Small intestine (tissue), 7 donors: ENCODE results near the gene MAP7. TPM values are rescaled to one million over a fixed set of nuclear protein-coding genes. Genes with fewer than 3 reads are reported as not detected.
"Not testable (repeated sequence)": the region's sequence is repeated elsewhere in the genome, so short reads cannot be mapped to it uniquely, and the experiment has no call there.

Experiments
- DNase-seq, 2 donors: peaks; one replicate each; pipeline versions ENCODE4 v3.0.0 to v3.0.0-alpha.2; 2013
- FAIRE-seq: peaks from 2 replicates; lab custom pipeline; 2012; peaks lifted over from hg19 to GRCh38; lab: Jason Lieb, UNC
- H3K27ac ChIP-seq, 3 donors: one replicate each; pipeline ENCODE4 v1.5.1; 2013; ENCODE audit warnings: low read length in 2 of 3, mild to moderate bottlenecking in 2 of 3, control low read depth in 1 of 3, inconsistent platforms in 1 of 3, low read depth in 1 of 3, moderate library complexity in 1 of 3
- H3K27me3 ChIP-seq, 3 donors: one replicate each; pipeline ENCODE4 v1.6.1; 2013; ENCODE audit warnings: low read length in 3 of 3, inconsistent platforms in 1 of 3; ENCODE audit not compliant: control insufficient read depth in 3 of 3, insufficient read depth in 3 of 3
- H3K36me3 ChIP-seq, 3 donors: one replicate each; pipeline ENCODE4 v1.6.1; 2013; ENCODE audit warnings: low read length in 3 of 3, inconsistent platforms in 1 of 3, low read depth in 1 of 3, mild to moderate bottlenecking in 1 of 3, moderate library complexity in 1 of 3; ENCODE audit not compliant: control insufficient read depth in 3 of 3, insufficient read depth in 2 of 3
- H3K4me1 ChIP-seq, 3 donors: one replicate each; pipeline ENCODE4 v1.6.1; 2013; ENCODE audit warnings: low read length in 2 of 3, inconsistent platforms in 1 of 3, low read depth in 1 of 3, mild to moderate bottlenecking in 1 of 3, moderate library complexity in 1 of 3; ENCODE audit not compliant: control insufficient read depth in 3 of 3, insufficient read depth in 2 of 3
- H3K4me3 ChIP-seq, 3 donors: one replicate each; pipeline ENCODE4 v1.5.1; 2013; ENCODE audit warnings: low read length in 3 of 3, control low read depth in 1 of 3, inconsistent platforms in 1 of 3, low read depth in 1 of 3, mild to moderate bottlenecking in 1 of 3, moderate library complexity in 1 of 3
- H3K9me3 ChIP-seq, 2 donors: one replicate each; pipeline ENCODE4 v1.6.1; 2013; ENCODE audit warnings: low read depth in 1 of 2, low read length in 1 of 2; ENCODE audit not compliant: control insufficient read depth in 2 of 2, insufficient read depth in 1 of 2
- WGBS, 3 donors: extraction: QIAGEN DNeasy Blood & Tissue Kit; methylation state at CpG; one replicate each; pipeline ENCODE4 v1.1.7; 2013; 5-methylcytosine and 5-hydroxymethylcytosine counted together
- polyA plus RNA-seq, 4 donors: library from polyadenylated mRNA; stranded (reverse) in 3 of 4; unstranded in 1 of 4; fragments of 200-250 nt in 3 of 4; fragments of 120-200 nt in 1 of 4; gene quantifications; one replicate each; pipeline versions ENCODE4 v1.2.1 to v1.2.3, GENCODE V29; 2013
- donor health status: healthy with polysubstance abuse.
- donor health status: control.
- donor health status: control.
- donor health status: Bipolar disorder and iron deficiency.
- donor health status: healthy.

Gene MAP7
- polyA plus RNA-seq, 4 donors, result 18.3 to 45.6 (median 21.4) TPM

DNA sequence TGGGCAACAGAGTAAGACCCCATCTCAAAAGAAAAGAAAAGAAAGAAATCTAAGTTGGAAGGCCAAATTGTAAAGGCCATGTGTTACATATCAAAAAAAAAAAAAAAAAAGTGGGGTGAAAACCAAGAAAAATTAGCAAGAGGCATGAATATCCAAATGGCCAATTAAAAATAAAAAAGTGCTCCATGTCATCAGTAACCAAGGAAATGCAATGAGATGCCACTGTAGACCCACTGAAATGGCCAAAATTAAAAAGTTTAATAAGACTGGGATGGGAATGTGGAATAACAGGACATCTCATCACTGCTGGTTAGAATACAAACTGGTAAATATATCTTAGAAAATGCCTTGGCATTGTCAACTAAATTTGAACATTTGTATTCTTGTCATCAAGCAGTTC lies 230.5 kb downstream of the MAP7 start:
- Histone ChIP-seq H3K27ac (no peak overlapping the region), H3K4me3 (no peak overlapping the region), H3K27me3 (no peaks in the 10 kb centered on the region), H3K9me3 (no peaks in the 10 kb centered on the region), H3K4me1 (no peaks in the 10 kb centered on the region), H3K36me3 (no peaks in the 10 kb centered on the region)
- no peak for DNase-seq
- FAIRE-seq, result no peak

DNA sequence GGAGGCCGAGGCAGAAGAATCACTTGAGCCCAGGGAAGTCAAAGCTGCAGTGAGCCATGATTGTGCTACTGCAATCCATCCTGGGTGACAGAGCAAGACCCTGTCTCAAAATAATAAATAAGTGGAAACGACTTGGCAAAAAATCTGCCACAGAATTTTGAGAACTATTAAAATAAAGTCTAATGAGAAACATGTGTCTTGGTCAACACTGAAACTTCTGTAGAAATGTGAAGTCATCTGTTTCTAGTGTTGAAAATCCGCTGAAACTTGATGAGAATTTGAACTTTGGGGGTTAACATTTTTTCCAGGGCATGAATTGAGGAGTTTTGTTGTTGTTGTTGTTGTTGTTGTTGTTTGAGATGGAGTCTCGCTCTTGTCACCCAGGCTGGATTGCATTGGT lies 231.5 kb downstream of the MAP7 start:
- Histone ChIP-seq H3K36me3 (no peaks in the 10 kb centered on the region), H3K27me3 (no peaks in the 10 kb centered on the region), H3K27ac (no peak overlapping the region), H3K4me1 (no peaks in the 10 kb centered on the region), H3K4me3 (no peak overlapping the region), H3K9me3 (no peaks in the 10 kb centered on the region)
- 73 to 83% (median 74%) methylated on average over 4 of the region's 4 CpGs for WGBS, 3 donors
- FAIRE-seq (no peak), DNase-seq (no peak)

- 80 to 84% (median 81%) methylated on average over 6 of the region's 6 CpGs for WGBS, 3 donors
- FAIRE-seq, result no peak
These were observed 232.3 kb downstream of the MAP7 start for GRCh38 chr6:136317971-136318370.

GRCh38 chr6:136317021-136317694 lies 233.1 kb downstream of the MAP7 start:
- Histone ChIP-seq H3K36me3 (no peaks in the 10 kb centered on the region), H3K27me3 (no peaks in the 10 kb centered on the region), H3K4me1 (no peaks in the 10 kb centered on the region), H3K9me3 (no peaks in the 10 kb centered on the region), H3K27ac (no peak overlapping the region), H3K4me3 (no peak overlapping the region)
- FAIRE-seq, result peak; percentile 44
- DNase-seq, result peak; percentile 77 to 78
- WGBS, 3 donors, result 33 to 46% (median 41%) methylated on average over 5 of the region's 5 CpGs

More at GRCh38 chr6:136317971-136318370, 232.3 kb downstream of the MAP7 start:
- no peak for DNase-seq
- Histone ChIP-seq H3K9me3 (no peaks in the 10 kb centered on the region), H3K36me3 (no peaks in the 10 kb centered on the region), H3K4me1 (no peaks in the 10 kb centered on the region), H3K27ac (no peak overlapping the region), H3K4me3 (no peak overlapping the region), H3K27me3 (no peaks in the 10 kb centered on the region)

DNA sequence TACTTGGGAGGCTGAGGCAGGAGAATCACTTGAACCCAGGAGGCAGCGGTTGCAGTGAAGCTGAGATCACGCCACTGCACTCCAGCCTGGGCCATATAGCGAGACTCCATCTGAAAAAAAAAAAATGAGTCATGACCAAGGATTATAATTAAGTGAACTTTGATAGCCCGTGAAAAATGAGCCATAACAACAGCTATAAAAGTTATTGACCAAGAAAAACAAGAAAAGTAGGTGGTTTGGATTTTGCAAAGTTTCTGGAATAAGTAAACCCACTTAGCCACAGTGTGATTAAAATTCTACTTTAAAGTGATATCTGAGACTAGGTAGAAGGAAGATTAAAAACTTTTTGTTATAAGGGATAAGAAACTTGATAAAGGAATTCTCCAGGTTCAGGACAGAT lies 234.6 kb downstream of the MAP7 start:
- Histone ChIP-seq H3K27ac (no peak overlapping the region), H3K27me3 (no peaks in the 10 kb centered on the region), H3K9me3 (no peaks in the 10 kb centered on the region), H3K36me3 (no peaks in the 10 kb centered on the region), H3K4me1 (no peaks in the 10 kb centered on the region), H3K4me3 (no peak overlapping the region)
- no peak for FAIRE-seq
- DNase-seq, result peak in 1 of 2 donors; percentile 44
- 39 to 75% (median 63%) methylated on average over 4 of the region's 4 CpGs for WGBS, 3 donors

DNA sequence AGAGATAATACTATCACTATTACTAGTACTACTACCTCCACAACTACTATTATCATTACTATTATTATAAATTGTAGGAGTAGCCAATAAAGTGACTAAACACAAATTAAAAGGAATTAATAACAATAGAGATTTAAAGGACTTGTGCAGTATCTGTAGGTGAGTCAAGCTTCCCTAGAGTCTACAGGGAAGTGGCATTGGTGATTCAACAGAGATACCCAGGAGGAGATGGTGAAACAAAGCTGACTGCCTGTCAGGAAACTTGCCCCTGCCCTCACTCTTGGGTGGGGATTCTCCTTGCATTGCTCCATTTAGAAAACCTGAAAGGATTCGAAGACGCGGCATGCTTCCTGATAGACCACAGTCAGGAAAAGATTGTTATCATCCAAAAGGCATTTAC lies 237.2 kb downstream of the MAP7 start:
- Histone ChIP-seq H3K4me3 (no peak overlapping the region), H3K27me3 (no peaks in the 10 kb centered on the region), H3K36me3 (no peaks in the 10 kb centered on the region), H3K4me1 (no peaks in the 10 kb centered on the region), H3K9me3 (no peaks in the 10 kb centered on the region), H3K27ac (no peak overlapping the region)
- no peak for FAIRE-seq
- WGBS, 3 donors, result 97 to 99% (median 99%) methylated on average over 3 of the region's 3 CpGs
- DNase-seq, result no peak

- Histone ChIP-seq H3K9me3 (no peaks in the 10 kb centered on the region), H3K4me1 (no peaks in the 10 kb centered on the region), H3K27ac (no peak overlapping the region), H3K4me3 (no peak overlapping the region), H3K27me3 (no peaks in the 10 kb centered on the region), H3K36me3 (no peaks in the 10 kb centered on the region)
- no peak for DNase-seq
- WGBS, 3 donors, result 95 to 100% (median 96%) methylated on average over 1 of the region's 1 CpG
- FAIRE-seq, result no peak
These were observed 240.4 kb downstream of the MAP7 start for GRCh38 chr6:136309729-136310311.

GRCh38 chr6:136309171-136309570 lies 241.1 kb downstream of the MAP7 start:
- WGBS, 3 donors, result 75 to 88% (median 85%) methylated on average over 3 of the region's 3 CpGs
- DNase-seq (no peak), FAIRE-seq (no peak)
- H3K27me3 ChIP-seq, result no peaks in the 10 kb centered on the region
- H3K9me3 ChIP-seq, result no peaks in the 10 kb centered on the region
- no peak overlapping the region for H3K4me3 ChIP-seq
- no peaks in the 10 kb centered on the region for H3K4me1 ChIP-seq
- H3K36me3 ChIP-seq, result no peaks in the 10 kb centered on the region
- no peak overlapping the region for H3K27ac ChIP-seq

DNA sequence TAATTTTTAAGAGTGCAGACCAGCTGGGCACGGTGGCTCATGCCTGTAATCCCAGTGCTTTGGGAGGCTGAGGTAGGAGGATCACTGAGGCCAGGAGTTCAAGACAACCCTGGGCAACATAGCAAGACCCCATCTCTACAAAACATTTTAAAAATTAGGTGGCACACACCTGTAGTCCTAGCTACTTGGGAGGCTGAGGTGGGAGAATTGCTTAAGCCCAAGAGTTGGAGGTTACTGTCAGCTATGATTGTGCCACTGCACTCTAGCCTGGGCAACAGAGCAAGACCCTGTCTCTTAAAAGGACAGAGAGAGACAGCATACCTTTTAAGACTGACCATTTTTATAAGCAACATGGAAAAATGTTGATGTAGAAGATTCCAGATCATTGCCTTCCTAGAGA lies 241.8 kb downstream of the MAP7 start:
- not testable (repeated sequence) for H3K36me3 ChIP-seq, H3K4me3 ChIP-seq, FAIRE-seq, H3K27me3 ChIP-seq, H3K27ac ChIP-seq, DNase-seq, H3K4me1 ChIP-seq, H3K9me3 ChIP-seq
- 72 to 92% (median 85%) methylated on average over 1 of the region's 1 CpG for WGBS, 3 donors
